ENCODE data around the gene CTBP2.
"Not testable (repeated sequence)": the region's sequence is repeated elsewhere in the genome, so short reads cannot be mapped to it uniquely, and the experiment has no call there.

CTBP2 gene

DNA sequence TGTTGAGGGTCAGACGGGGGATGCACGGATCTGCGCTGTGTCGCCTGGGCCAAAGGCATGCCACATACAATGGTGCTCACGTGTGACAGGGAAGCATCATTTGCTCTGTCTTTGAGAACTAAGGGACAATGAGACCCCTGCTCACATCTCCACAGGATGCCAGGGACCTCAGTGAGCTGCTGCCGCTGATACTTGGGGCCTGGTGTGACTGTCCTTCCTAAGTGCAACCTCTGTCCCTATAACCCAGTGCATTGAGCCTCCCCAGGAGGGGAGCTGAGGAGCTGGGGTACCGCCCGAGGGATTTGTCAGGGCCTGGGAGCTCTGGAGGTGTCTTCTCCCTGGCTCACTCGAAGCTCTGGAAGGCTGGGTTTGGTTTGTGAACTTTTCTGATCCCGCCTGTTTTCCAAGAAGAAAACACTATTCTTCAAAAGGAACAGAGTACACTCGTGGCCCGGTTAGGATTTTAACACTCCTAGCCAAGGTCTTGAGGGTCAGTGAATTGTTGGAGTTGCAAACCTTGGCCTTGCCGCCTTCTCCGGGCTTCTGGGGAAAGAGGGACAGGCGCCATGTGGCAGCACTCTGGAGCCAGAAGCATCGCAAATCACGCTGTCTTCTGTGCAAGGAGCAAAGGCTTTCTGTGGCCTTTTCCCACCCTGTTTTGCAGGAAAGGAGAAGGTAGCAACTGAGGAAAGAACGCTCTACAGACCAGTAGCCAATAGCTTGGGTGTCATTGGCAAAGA is 26.2 kb upstream of the CTBP2 start:
- DNase-seq = no peak

DNA sequence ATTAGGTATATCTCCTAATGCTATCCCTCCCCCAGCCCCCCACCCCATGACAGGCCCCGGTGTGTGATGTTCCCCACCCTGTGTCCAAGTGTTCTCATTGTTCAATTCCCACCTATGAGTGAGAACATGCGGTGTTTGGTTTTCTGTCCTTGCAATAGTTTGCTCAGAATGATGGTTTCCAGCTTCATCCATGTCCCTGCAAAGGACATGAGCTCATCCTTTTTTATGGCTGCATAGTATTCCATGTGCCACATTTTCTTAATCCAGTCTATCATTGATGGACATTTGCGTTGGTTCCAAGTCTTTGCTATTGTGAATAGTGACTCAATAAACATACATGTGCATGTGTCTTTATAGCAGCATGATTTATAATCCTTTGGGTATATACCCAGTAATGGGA is 18.7 kb upstream of the CTBP2 start:
- DNase-seq = not testable (repeated sequence)

DNA sequence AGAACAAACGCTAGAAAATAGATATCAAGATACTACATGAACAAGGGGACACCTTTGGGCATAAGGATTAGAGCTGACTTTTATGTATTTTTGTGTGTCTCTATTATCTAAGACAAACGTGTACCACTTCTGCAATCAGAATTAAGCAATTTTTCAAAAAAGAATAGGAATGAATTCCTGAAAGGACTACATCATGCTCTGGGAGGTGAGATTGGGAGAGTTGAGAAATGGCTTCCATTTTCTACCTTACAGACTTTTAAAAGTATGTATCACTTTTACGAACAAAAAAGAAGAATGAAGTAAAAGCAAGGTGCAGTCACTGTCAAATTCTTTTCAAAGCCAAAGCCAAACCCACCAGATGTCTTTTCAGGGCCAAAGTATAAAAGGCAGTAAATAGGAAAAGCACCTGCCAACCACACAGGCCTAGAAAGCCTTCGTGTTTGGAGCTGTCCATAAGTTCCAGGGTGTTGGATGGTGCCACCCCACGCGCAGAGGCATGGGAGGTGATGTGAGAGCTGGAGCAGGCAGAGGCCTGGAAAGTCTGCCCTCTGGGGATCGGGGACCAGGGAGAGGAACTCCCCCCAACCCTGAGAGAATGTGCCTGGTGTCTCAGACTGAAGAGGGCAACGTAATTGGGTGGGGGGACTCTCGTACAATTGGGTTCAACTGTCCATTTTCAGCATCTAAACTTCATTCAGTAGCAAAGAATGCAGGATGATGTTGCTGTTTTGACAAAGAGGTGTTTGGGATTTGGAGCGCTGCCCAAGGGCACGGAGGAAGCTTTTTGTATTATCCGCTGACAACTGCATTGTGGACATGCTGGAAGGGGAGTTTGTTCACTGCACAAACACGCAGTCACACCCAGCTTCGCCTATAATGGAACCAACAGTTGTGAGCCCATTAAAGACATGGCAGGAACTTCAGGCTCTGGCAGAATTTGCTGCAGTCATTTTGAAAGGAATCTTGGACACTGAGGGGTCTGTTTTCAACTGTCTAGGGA is 17.6 kb upstream of the CTBP2 start:
- DNase-seq = no peak

DNA sequence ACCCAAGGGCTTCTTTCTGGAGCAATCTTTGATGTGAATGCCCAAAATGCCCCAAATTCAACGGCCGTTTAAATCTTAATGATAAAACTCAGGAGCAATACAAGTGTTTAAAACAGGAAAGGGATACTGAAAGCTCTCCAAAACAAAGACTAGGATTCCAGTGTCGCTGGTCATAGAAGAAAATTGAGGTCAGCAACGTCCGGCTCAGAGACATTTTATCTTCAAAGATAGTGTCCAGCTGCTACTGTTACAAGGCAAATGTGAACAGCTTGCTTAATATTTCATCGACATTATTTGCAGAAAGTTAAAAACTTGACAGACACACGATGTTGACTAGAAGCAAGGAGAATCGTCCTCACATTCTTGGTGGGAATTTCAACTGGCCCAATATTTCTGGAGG is 15.4 kb upstream of the CTBP2 start:
- no peak for DNase-seq

DNA sequence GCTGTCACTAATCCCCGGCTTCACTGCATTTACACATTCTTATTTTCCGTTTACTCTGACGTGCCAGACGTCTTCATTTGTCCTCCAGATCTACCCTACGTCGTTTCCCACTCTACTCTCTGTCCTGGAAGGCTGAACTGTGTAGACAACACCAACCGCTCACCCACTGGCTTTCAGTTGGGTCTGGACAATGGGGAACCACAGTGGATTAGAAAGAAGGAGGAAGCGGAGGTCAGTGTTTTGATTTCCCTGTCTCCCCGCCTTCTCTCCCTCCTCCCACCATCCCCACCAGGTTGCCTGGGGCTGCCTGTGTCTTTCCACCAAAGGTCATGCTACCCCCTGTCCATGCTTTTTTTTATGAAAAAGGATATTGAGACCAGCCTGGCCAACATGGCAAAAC is 14.0 kb upstream of the CTBP2 start:
- DNase-seq = no peak

DNA sequence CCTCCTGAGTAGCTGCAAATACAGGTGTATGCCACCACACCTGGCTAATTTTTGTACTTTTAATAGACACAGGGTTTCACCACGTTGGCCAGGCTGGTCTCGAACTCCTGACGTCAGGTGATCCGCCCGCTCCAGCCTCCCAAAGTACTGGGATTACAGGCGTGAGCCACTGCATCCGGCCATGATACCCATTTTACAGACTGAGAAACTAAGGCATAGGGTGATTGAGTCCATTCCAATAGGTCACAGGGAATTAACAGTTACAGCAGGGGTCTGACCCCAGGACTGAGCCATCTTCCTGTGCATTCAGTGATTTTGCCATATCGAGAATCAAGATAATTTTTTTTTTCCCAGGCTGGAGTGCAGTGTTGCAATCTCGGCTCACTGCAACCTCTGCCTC is 12.3 kb upstream of the CTBP2 start:
- DNase-seq = no peak

DNA sequence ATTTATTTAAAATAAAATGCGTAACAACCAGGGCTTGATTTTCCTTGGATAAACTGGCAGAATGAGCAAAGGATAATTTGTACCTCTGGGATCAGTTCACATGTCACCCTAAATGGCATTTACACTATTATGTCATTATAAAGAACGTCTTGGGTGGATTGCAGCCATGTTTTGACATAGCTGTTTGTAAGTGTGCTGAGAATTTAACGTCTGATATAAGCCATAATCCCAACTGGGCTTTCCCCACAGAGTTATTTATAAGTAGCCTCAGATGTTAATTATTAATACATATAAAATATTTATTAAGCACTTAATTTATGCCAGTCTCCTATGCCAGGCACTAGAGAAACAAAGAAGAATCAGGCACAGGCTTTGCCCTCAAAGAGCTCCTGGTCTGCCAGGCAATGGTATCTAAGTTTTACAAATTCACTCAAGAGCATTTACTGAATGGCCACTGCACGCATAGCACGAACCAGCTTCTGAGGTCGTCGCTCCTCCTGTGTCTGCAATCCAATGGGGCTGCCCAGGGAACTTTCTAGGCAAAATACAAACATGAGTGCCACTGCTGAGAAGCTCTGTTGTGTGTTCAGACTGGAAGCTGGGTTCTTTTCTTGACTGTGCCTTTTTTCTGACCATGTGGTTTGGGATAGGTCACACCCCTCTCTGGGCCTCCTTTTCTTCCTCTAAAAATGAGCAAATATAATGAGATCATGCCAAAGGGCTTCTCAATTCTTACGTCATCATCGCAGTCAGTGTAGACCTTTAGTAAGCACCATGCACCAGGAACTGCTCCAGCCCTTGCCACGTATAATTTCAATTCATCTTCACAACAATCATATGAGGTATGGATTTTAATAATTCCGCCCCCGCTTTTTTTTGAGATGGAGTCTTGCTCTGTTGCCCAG is 11.3 kb upstream of the CTBP2 start:
- DNase-seq = no peak

DNA sequence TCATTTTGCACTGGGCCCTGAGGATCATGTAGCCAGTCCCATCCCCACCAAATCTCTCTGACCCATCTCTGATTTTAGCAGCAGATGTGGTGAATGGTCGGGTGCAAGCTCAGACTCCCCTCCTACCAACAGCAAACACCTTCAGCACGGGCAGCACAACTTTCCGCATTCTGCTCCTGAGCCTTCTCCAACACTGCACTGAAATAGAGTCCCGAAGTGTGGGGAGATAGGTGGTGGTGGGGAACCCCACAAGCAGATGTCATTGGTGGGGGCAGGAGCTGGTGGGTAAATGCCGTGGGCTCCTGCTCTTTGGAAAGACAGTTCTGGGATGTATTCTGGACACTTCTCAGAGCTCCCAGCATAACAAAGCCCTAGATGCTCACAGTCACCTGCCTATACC is 9.6 kb upstream of the CTBP2 start:
- DNase-seq = no peak

DNA sequence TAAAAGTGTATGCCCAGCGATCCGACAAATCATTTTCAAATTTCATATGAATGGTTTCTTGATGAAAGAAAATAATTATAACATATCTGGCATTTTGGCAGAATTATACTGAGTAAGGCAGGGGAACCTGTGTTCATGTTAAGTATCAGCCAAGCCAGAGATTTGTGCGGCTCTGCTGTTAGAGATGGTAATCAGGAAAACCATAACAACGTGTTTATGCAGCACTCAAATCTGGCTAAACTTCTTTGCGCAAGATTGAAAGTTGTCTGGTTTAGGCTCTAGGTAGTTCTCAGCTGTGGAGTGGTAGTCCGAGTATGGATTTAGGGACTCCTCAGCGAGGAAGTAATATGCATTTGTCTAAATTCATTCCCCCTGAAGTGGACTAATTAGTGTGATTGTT is 8.9 kb upstream of the CTBP2 start:
- DNase-seq = no peak

DNA sequence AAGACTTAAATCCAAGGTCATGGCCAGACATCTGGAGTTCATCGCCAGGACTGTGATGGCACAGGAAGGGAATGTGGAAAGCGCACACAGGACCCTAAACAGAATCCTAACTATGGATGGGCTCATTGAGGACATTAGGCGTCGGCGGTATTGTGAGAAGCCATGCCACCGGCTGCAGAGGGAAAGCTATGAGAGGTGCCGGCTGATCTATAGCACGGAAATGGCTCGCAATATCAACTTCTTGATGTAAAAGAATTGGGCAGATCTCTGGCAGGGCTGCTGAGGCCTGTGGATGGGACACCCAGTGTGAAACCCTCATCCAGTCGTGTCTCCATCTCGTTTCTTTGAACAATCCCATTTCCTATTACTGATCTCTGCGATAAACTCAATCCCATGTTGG is 6.3 kb upstream of the CTBP2 start:
- DNase-seq = no peak

DNA sequence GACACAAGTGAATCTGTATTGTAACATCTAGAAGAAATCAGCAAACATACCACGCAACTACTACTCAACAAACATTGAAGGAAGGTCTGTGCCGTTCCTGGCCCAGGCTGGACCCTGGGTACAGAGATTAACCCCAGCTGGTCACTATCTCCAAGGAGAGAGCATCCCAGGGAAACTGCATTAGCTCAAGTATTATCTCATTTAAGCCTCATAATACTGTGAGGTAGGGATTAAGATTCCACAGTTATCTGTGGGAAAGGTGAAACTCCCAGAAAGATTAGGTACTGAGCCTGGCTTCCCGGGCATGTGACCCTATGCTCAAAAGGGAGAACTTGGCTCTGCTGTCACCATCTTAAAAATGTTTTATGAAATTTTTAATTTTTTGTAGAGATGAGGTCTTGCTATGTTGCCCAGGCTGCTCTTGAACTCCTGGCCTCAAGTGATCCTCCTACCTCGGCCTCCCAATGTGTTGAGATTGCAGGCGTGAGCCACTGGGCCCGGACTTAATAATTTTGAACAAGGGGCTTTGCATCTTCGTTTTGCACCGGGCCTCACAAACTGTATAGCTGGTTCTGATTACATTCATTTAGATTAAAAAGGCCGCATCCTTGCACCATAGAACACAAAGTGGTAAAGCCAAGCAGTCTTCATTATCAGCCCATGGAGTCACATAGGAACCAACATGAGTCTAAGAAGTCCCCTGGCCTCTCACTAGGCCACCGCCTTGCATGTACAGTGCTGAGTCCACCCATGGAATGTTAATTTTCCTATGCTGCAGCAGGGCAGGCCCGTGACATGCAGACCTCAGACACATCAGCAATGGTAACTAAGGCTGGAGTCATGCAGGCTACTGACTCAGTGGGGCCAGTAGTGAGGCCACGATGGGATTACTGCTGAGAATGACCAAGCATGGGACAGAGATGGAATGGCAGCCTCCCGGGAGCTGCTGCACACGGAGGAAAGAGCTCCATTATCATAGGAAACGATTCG is 5.5 kb upstream of the CTBP2 start:
- no peak for DNase-seq

DNA sequence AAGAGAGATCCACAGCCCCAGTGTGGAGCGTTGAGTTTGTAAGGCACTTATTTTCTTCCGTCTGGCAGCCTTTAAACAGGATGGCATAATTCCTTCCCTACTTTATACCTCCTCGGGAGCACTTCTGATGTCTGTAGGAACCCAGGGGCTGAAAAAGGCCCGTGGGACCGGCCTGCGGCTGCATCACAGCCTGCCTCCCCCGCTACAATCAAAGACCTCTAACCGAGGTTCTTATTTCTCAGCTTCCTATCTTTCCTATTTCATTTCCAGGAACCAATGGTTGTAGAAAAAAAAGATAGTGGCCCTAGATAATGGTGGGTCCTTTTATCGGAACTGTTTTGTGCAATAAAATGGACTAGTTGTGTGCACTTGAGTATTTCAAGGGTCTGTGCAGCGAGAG is 4.1 kb upstream of the CTBP2 start:
- DNase-seq = no peak

DNA sequence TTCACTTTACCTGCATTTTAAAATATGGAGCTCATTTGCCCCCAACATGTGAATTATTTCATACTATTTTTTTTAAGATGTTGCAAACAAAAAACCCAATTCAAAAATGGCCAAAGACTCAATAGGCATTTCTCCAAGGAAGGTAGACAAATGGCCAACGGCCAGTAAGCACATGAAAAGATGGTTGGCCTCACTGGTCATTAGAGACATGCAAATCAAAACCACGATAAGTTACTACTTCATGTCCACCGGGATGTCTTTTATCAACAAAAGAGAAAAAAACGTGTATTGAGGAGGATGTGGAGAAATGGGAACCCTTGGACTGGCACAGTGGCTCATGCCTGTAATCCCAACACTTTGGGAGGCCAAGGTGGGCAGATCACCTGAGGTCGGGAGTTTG is 3.4 kb upstream of the CTBP2 start:
- no peak for DNase-seq

DNA sequence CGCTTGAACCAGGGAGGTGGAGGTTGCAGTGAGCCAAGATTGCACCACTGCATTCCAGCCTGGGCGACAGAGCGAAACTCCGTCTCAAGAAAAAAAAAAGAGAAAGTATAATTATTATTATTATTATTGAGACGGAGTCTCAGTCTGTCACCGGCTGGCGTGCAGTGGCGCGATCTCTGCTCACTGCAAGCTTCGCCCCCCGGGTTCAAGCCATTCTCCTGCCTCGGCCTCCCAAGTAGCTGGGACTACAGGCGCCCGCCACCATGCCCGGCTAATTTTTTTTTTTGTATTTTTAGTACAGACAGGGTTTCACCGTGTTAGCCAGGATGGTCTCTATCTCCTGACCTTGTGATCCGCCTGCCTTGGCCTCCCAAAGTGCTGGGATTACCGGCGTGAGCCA is 2.9 kb upstream of the CTBP2 start:
- DNase-seq = not testable (repeated sequence)

DNA sequence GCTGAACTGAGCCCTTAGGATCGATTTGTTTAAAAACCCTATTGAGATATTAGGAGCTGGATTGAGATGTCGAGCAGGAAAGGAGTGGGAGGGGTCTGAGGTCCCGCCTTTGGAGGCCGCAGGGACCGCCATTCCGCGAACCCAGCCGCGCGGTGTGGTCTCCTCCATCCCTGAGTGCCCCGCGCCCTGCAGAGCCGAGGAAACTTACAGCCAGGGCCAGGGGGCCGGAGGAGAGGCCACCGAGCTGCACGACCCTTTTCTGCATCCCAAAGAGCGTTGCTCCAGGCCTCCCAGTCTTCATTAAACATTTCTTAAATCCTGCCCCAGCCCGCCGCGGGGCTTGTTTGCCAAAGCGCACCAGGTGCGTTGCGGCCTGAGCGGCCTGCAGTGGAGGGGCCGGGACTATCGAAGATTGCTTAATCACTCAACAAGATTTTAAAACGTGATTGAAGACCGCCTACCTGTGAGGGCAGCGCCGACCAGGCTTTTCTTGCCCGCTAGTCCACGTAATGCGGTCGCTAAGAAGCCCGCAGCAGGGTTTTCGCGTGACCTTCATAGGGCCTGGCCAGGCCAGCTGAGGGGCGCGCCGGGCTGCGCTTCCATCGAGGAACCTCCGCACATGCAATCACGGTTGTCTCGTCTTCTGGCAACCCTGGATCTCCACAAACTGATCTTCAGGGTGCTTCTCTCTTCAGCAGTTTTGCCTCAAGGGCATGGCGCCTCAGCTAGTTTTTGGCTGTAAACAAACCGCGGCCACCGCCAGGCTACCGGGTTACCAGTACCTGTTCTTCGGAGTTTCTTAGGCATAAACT is 2.0 kb upstream of the CTBP2 start:
- DNase-seq = no peak

DNA sequence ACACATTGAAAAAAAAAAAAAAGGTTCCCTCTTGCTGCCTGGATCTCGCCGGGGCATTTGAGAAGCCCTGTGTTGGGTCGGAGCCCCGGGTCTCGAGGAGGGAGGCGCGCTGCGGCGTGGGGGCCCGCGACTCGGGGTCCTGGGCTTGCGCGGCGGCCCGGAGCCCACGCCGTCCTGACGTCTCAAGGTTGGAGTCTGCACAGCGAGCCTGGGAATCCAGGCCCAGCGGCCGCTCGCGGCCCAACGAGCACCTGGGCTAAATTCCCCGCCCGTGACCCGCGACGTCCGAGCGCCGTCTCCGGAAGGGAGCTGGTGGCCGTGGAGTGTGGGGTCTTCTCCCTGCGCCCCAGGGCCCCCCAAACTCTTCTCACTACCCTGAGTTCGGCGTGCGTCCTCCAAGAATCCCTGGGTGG is 1.4 kb upstream of the CTBP2 start:
- no peak for DNase-seq

DNA sequence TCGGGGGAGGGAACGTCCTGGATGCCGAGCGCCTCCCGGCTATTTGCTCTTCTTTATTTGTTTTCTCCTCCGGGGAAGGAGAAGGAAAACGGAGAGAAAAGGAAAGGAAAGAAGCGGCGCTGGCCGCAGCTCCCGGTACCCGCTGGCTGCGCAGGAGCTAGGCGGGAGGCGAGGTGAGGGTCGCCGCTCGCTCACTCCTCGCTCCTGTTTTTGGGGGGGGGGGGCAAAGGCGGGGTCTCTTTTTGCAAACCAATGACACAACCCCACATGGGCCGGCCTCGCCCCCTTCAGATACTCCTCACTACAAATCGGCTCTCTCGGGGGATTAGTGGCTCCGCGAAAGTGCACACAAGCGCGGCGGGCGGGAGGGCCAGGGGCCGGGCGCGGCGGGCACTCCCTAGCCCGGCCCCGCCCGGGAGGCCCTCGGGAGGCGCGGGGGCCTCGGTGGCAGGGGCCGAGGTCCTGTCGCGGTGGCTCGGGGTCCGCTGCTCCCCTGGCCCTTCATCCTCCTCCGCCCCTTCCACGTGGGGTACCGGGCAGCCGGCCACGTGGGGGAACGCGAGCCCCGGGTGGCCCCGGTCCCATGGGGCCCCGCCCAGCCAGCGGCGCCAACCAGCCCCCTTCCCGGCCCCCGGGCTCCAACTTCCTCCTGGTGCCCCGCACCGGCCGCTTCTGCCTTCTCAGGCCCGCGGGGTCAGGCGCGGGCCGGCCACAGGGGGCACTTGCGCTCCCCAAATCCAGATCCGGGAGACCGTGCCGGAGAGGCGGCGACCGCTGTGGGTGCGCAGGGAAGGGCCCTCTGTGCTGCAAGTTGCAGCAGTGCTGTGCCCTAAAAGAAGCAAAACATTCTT is 718 bp upstream of the CTBP2 start:
- peak; percentile 27 for DNase-seq

DNA sequence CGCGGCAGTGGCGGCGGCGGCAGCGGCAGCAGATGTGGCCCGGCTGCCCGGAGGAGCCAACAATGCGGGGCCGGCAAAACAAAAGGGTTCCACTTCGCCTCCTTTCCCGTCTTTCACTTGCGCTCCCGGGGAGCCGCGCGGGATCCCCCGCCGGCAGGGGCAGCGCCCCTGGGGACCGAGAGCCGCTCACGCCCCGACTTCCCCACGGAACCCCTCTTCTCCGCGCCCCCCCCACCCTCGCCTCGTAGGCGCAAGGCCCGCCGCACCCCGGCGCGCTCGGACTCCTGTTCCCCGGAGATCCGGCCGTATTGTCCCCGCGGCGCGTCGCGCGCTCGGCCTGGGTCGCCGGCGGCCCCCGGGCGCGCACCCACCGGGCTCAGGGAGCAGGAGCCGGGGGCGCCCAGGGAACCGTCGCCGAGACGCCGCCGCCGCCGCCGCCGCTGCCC is 854 bp downstream of the CTBP2 start:
- no peak for DNase-seq

DNA sequence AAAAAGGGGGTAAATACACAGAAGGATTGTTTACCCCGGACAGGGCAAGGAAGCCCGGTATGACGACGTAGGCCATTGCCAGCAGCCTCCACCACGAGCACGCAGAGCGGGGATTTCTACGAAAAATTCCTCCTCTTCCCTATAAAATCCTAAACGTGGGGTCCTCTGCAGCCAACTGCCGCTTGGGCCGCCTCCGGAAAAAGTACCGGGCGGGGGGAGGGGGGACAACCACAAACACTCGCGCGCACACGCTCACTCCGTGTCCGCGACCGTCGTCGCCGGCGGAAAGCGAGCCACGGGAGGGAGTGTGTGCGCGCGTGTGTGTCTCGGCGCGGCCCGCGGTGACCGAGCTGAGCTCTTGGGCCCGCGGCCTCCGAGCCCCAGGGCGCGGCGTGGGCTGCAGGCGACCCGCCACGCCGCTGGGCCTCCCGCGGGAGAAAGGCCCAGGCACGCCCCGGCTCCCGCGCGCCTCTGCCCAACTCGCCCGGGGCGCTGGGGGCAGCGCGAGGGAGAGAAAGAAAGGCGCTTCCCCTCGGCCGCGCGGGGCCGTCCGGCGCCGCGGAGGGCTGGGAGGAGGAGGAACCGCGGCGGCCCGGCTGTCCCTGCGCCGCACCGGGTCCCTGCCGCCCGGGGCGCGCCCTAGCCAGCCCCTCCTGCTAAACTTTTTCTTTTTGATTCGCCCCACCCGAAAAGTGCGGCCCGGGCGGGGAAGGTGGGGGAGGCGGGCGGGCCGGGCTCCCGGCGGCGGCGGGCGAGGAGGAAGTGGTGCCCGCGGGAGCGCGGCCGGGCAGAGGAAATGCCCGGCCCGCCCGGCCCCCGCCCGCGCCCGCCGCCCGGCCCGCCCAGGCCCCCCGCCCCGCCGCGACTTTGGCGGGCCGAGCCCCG is 1.5 kb downstream of the CTBP2 start:
- no peak for DNase-seq

All from GOT3 (cell line).